A549 (cell line): Measurements from ENCODE around the gene KRTAP10-9.

Experiments used
- CHD2 ChIP-seq: fragments of 150-350 bp; IDR thresholded peaks from 2 replicates; pipeline ENCODE4 v1.6.1; 2014; ENCODE audit warnings: low read length; ENCODE audit not compliant: partially characterized antibody
- HDAC2 ChIP-seq: fragments of 200-600 bp; sonication (generic); IDR thresholded peaks from 2 replicates; pipeline ENCODE4 v1.6.1; 2016
- POLR2A ChIP-seq: IDR thresholded peaks from 2 replicates; pipeline ENCODE4 v1.6.1; 2012; ENCODE audit warnings: mild to moderate bottlenecking, low read length
- RFX5 ChIP-seq: fragments of 450-650 bp; IDR thresholded peaks from 2 replicates; pipeline ENCODE4 v1.7.1; 2014; ENCODE audit warnings: antibody characterized with exemption, mild to moderate bottlenecking, moderate library complexity
- TF ChIP-seq, protein P1 (sequence below): fragments of >200 bp; sonication (Bioruptor Twin); formaldehyde crosslinking; IDR thresholded peaks from 3 replicates; pipeline ENCODE4 v1.5.1; 2016

DNA sequence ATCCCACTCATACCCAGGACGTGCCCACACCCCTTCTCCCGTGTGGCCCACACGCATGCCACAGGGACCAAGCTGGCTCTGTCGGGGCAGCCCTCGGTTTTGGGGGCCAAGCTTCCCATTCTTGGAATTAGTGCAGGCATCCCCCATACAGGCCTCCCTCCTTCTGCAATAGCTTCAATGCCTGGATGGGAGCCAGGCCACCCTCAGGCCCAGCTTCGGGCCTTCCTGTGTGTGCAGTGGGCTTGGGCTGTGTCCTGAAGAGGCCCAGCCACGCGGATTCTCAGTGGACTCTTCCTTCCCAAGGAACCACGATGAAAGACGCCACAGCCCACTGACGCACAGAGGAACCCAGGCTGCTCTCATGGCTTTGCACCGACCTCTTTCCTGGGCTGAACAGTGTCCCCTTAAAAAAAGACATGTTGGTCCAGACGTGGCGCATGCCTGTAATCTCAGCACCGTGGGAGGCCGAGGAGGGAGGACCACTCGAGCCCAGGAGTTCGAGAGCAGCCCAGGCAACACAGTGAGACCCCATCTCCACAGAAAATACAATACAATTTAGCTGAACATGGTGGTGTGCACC is 22.7 kb downstream of the KRTAP10-9 start:
- TF ChIP-seq POLR2A = no peak
- TF ChIP-seq, protein P1, sequence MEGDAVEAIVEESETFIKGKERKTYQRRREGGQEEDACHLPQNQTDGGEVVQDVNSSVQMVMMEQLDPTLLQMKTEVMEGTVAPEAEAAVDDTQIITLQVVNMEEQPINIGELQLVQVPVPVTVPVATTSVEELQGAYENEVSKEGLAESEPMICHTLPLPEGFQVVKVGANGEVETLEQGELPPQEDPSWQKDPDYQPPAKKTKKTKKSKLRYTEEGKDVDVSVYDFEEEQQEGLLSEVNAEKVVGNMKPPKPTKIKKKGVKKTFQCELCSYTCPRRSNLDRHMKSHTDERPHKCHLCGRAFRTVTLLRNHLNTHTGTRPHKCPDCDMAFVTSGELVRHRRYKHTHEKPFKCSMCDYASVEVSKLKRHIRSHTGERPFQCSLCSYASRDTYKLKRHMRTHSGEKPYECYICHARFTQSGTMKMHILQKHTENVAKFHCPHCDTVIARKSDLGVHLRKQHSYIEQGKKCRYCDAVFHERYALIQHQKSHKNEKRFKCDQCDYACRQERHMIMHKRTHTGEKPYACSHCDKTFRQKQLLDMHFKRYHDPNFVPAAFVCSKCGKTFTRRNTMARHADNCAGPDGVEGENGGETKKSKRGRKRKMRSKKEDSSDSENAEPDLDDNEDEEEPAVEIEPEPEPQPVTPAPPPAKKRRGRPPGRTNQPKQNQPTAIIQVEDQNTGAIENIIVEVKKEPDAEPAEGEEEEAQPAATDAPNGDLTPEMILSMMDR = no peak
- no peak for TF ChIP-seq RFX5
- TF ChIP-seq CHD2 = no peak
- no peak for TF ChIP-seq HDAC2
